ENCODE measurements around the gene UCK2.

Gene UCK2

GRCh38 chr1:165895451-165895871, 68.0 kb downstream of the UCK2 start:
- no peak for TF ChIP-seq CTCF (IDR thresholded peaks at IDR 0.05; ENCODE audit: low read depth, low read length)
- H3K4me3 ChIP-seq (ENCODE audit: low read depth, low read length) = no peak overlapping the region

GRCh38 chr1:165896277-165896676, 68.9 kb downstream of the UCK2 start:
- TF ChIP-seq CTCF (IDR thresholded peaks at IDR 0.05; ENCODE audit: low read depth, low read length) = no peak
- no peak overlapping the region for H3K4me3 ChIP-seq (ENCODE audit: low read depth, low read length)

- H3K4me3 ChIP-seq (ENCODE audit: low read depth, low read length) = no peak overlapping the region
- no peak for TF ChIP-seq CTCF (IDR thresholded peaks at IDR 0.05; ENCODE audit: low read depth, low read length)
Observed at GRCh38 chr1:165897326-165898303, 70.2 kb downstream of the UCK2 start.

- TF ChIP-seq CTCF (IDR thresholded peaks at IDR 0.05; ENCODE audit: low read depth, low read length) = no peak
- no peak overlapping the region for H3K4me3 ChIP-seq (ENCODE audit: low read depth, low read length)
Observed at GRCh38 chr1:165898837-165899236, 71.4 kb downstream of the UCK2 start.

- H3K4me3 ChIP-seq (ENCODE audit: low read depth, low read length) = no peak overlapping the region
- TF ChIP-seq CTCF (IDR thresholded peaks at IDR 0.05; ENCODE audit: low read depth, low read length) = no peak
Observed at GRCh38 chr1:165899461-165899941, 72.1 kb downstream of the UCK2 start.

GRCh38 chr1:165900576-165901380, 73.4 kb downstream of the UCK2 start:
- no peak for TF ChIP-seq CTCF (IDR thresholded peaks at IDR 0.05; ENCODE audit: low read depth, low read length)
- H3K4me3 ChIP-seq (ENCODE audit: low read depth, low read length) = no peak overlapping the region
